PC-3 (cell line): ENCODE data around the gene PIMREG. TPM values are rescaled to one million over a fixed set of nuclear protein-coding genes. Genes with fewer than 3 reads are reported as not detected.

Source experiments
- ATAC-seq: fragments of 200-7000 bp; cut with Tn5 transposase; 2 replicates; pipeline ENCODE4 v1.9.1; 2020; ENCODE audit warnings: mild to moderate bottlenecking, moderate library complexity
- BruUV-seq: library from RNA; stranded (reverse); fragments of 400-500 nt; replicated peaks from 2 replicates; lab custom pipeline; 2021; lab: Mats Ljungman, UMichigan
- CTCF ChIA-PET: fragments of 300-600 bp; sonication (Branson Sonifier 250); formaldehyde crosslinking; loops from one replicate; lab custom pipeline; 2022; ENCODE audit warnings: antibody characterized with exemption; lab: Charles Lee
- POLR2A ChIA-PET: fragments of 300-600 bp; sonication (Branson Sonifier 250); formaldehyde crosslinking; loops from one replicate; lab custom pipeline; 2022; ENCODE audit warnings: antibody characterized with exemption; ENCODE audit not compliant: unreplicated experiment; lab: Charles Lee
- DNase-seq: peaks from one replicate; pipeline ENCODE4 v3.0.0-alpha.2; 2015
- H2AFZ ChIP-seq: fragments of 300-600 bp; sonication (generic); 2 replicates; pipeline ENCODE4 v1.6.0; 2016; ENCODE audit warnings: antibody characterized with exemption, low read length
- H3F3A ChIP-seq: fragments of 300-600 bp; sonication (generic); one replicate; pipeline ENCODE4 v1.6.0; 2017; ENCODE audit warnings: antibody characterized with exemption, low read length, control low read depth, mild to moderate bottlenecking; ENCODE audit not compliant: unreplicated experiment
- H3K27ac ChIP-seq: fragments of 300-600 bp; sonication (generic); 2 replicates; pipeline ENCODE4 v1.5.1; 2016; ENCODE audit warnings: mild to moderate bottlenecking, low read length
- H3K27me3 ChIP-seq: fragments of 300-600 bp; sonication (generic); 2 replicates; pipeline ENCODE4 v1.6.1; 2016; ENCODE audit warnings: low read length, mixed read lengths
- H3K36me3 ChIP-seq: fragments of 300-600 bp; sonication (generic); 2 replicates; pipeline ENCODE4 v1.6.1; 2016; ENCODE audit warnings: low read depth, mixed run types, low read length, mixed read lengths
- H3K4me1 ChIP-seq: fragments of 300-600 bp; sonication (generic); 2 replicates; pipeline ENCODE4 v1.5.1; 2016; ENCODE audit warnings: low read length; ENCODE audit not compliant: insufficient read depth
- H3K4me2 ChIP-seq: fragments of 300-600 bp; sonication (generic); 2 replicates; pipeline ENCODE4 v1.6.0; 2016; ENCODE audit warnings: low read length
- H3K4me3 ChIP-seq: fragments of 300-600 bp; sonication (generic); 2 replicates; pipeline ENCODE4 v1.5.1; 2016; ENCODE audit warnings: mild to moderate bottlenecking, low read length, mixed read lengths
- H3K79me2 ChIP-seq: fragments of 300-600 bp; sonication (generic); 2 replicates; pipeline ENCODE4 v1.6.1; 2017; ENCODE audit warnings: low read length, mixed read lengths
- H3K9ac ChIP-seq: fragments of 300-600 bp; sonication (generic); 2 replicates; pipeline ENCODE4 v1.6.0; 2016; ENCODE audit warnings: mild to moderate bottlenecking, low read length
- H3K9me2 ChIP-seq: fragments of 300-600 bp; sonication (generic); replicated peaks from 2 replicates; pipeline ENCODE4 v1.6.1; 2016; ENCODE audit warnings: mixed run types, low read length, mixed read lengths
- H3K9me3 ChIP-seq: fragments of 300-600 bp; sonication (generic); 2 replicates; pipeline ENCODE4 v1.6.1; 2016; ENCODE audit warnings: low read length, mixed read lengths
- H4K20me1 ChIP-seq: fragments of 300-600 bp; sonication (generic); 2 replicates; pipeline ENCODE4 v1.6.1; 2016; ENCODE audit warnings: low read length, mixed read lengths
- EZH2 ChIP-seq: fragments of 300-600 bp; sonication (generic); IDR thresholded peaks from one replicate; pipeline ENCODE4 v1.6.1; 2017; ENCODE audit warnings: antibody characterized with exemption, mild to moderate bottlenecking, low read length; ENCODE audit not compliant: unreplicated experiment
- EZH2phosphoT487 ChIP-seq: fragments of 300-600 bp; sonication (generic); IDR thresholded peaks from 2 replicates; pipeline ENCODE4 v1.6.1; 2018; ENCODE audit warnings: mild to moderate bottlenecking, antibody characterized with exemption, low read length, borderline replicate concordance
- intact Hi-C: fragments of 100-400 bp; cut with micrococcal nuclease; formaldehyde crosslinking; loops from 2 replicates; pipeline ENCODE4 v1.9.0; 2023
- total RNA-seq: library from RNA; depleted of rRNA; stranded (reverse); fragments of >200 nt; gene quantifications from 2 replicates; pipeline ENCODE4 v1.2.3, GENCODE V29; 2014
- TF ChIP-seq, protein P1 (sequence below): fragments of 300-600 bp; sonication (generic); conservative IDR thresholded peaks from 2 replicates; pipeline ENCODE4 v1.5.1; 2017; ENCODE audit warnings: antibody characterized with exemption, low read depth, mild to moderate bottlenecking, low read length

PIMREG gene
- total RNA-seq, 1 experiment from 2014 or later = 67.6 TPM

DNA sequence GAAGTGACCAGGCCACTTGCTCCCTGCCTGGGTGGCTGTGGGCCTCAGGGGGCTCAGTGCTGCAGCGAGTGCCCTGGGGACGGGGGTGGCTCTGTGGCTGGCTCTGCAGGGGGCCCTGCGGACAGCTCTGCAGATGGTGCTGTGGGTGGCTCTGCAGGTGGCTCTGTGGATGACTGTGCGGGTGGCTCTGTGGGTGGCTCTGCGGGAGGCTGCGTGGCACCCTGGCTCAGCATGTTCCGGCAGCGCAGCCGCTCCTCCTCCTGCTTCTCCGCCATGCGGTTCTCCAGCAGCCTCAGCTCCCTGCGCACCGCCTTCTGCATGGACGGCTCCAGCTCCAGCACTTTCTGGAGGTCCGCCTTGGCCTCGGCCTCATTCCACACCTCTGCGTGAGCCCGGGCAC lies 18.8 kb upstream of the PIMREG start:
- BruUV-seq = no TSS peak
- no peak overlapping the region for H2AFZ ChIP-seq
- H3K27ac ChIP-seq = no peak overlapping the region
- CTCF ChIA-PET = no interaction called here
- H4K20me1 ChIP-seq = no peaks in the 10 kb centered on the region
- intact Hi-C loops = no loop called here
- no peaks in the 10 kb centered on the region for H3K9me2 ChIP-seq
- POLR2A ChIA-PET = no interaction called here
- ATAC-seq = no peak
- H3K9ac ChIP-seq = no peak overlapping the region
- H3K9me3 ChIP-seq = no peaks in the 10 kb centered on the region
- H3F3A ChIP-seq = no peaks in the 10 kb centered on the region
- H3K4me1 ChIP-seq = no peaks in the 10 kb centered on the region
- DNase-seq = no peak
- no peak overlapping the region for H3K4me3 ChIP-seq
- no peaks in the 10 kb centered on the region for H3K27me3 ChIP-seq
- no peaks in the 10 kb centered on the region for H3K79me2 ChIP-seq
- H3K4me2 ChIP-seq = no peak overlapping the region
- no peaks in the 10 kb centered on the region for H3K36me3 ChIP-seq
- TF ChIP-seq EZH2 (no peak), EZH2phosphoT487 (no peak)
- TF ChIP-seq, protein P1, sequence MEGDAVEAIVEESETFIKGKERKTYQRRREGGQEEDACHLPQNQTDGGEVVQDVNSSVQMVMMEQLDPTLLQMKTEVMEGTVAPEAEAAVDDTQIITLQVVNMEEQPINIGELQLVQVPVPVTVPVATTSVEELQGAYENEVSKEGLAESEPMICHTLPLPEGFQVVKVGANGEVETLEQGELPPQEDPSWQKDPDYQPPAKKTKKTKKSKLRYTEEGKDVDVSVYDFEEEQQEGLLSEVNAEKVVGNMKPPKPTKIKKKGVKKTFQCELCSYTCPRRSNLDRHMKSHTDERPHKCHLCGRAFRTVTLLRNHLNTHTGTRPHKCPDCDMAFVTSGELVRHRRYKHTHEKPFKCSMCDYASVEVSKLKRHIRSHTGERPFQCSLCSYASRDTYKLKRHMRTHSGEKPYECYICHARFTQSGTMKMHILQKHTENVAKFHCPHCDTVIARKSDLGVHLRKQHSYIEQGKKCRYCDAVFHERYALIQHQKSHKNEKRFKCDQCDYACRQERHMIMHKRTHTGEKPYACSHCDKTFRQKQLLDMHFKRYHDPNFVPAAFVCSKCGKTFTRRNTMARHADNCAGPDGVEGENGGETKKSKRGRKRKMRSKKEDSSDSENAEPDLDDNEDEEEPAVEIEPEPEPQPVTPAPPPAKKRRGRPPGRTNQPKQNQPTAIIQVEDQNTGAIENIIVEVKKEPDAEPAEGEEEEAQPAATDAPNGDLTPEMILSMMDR = no peak

DNA sequence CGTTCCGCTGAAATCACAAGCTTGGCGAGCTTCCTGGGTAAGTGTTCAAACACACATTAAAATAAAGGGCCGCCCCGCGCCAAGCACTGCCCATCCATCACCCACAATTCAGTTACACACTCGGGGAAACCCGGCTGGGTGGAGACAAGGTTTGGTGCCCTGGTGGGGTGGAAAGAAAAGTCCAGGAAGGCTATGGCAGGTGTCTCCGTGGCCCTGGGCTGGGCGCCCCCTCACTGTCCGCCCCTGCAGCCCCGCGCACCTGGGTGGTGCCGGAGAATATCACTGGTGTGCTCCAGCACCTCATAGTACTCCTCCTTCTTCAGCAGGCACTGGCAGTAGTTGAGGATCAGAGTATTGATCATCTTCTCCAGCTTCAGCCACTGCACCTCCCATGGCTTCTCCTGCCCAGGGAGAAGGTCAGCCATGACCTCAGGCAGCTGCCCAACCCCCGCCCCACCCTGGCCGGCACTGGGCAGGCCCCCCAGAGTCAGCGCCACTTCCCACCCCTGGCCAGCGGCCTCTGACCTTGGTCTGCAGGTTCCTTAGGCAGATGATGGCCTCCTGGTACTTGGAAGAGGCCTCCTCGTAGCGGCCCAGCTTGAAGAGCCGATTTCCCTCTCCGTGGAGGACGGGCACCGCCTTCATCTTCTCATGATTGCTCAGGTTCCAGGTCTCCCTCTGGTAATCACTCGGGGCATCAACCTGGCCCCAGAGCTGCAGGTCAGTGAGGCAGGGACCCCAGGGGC lies 17.7 kb upstream of the PIMREG start:
- Histone ChIP-seq H2AFZ (no peak overlapping the region), H3K4me3 (no peak overlapping the region), H3K79me2 (no peaks in the 10 kb centered on the region), H3K27ac (no peak overlapping the region), H3F3A (no peaks in the 10 kb centered on the region), H3K4me2 (no peak overlapping the region), H3K36me3 (no peaks in the 10 kb centered on the region), H3K9ac (no peak overlapping the region), H3K9me2 (no peaks in the 10 kb centered on the region), H4K20me1 (no peaks in the 10 kb centered on the region), H3K4me1 (no peaks in the 10 kb centered on the region), H3K27me3 (no peaks in the 10 kb centered on the region), H3K9me3 (peaks cover 3% of the 10 kb centered on the region; the same call in 1 of the 2 replicates)
- POLR2A ChIA-PET = no interaction called here
- CTCF ChIA-PET = no interaction called here
- DNase-seq = no peak
- ATAC-seq = no peak
- no TSS peak for BruUV-seq
- TF ChIP-seq EZH2phosphoT487 (no peak), EZH2 (no peak)
- TF ChIP-seq, protein P1 = no peak
- intact Hi-C loops = no loop called here

- DNase-seq = peak; percentile 48
- CTCF ChIA-PET = interaction anchor here (0.7 kb wide), 1 partner anchor 911 kb away, joined by 4 read pairs; no protein-coding TSS in a partner anchor
Measured at GRCh38 chr17:6427279-6427781, 16.9 kb upstream of the PIMREG start.

More at GRCh38 chr17:6427279-6427781, 16.9 kb upstream of the PIMREG start:
- Histone ChIP-seq H3K79me2 (no peaks in the 10 kb centered on the region), H3K27me3 (no peaks in the 10 kb centered on the region), H4K20me1 (no peaks in the 10 kb centered on the region), H3K27ac (no peak overlapping the region), H3K9ac (no peak overlapping the region), H3K4me1 (no peaks in the 10 kb centered on the region), H3K9me3 (peaks cover 3% of the 10 kb centered on the region; the same call in 1 of the 2 replicates), H3K4me2 (peak overlapping the region; percentile 41; the same call in 1 of the 2 replicates), H3K9me2 (no peaks in the 10 kb centered on the region), H3K36me3 (no peaks in the 10 kb centered on the region), H2AFZ (no peak overlapping the region), H3K4me3 (no peak overlapping the region), H3F3A (no peaks in the 10 kb centered on the region)
- no TSS peak for BruUV-seq
- POLR2A ChIA-PET = no interaction called here
- intact Hi-C loops = no loop called here
- TF ChIP-seq EZH2 = no peak
- TF ChIP-seq, protein P1 = peak; percentile 42; the same call in 1 of the 2 replicates
- ATAC-seq = peak; percentile 42; the same call in 1 of the 2 replicates
